Measurements from ENCODE around the gene TRIM16.
"Not testable (repeated sequence)": the region's sequence is repeated elsewhere in the genome, so short reads cannot be mapped to it uniquely, and the experiment has no call there.

DNA sequence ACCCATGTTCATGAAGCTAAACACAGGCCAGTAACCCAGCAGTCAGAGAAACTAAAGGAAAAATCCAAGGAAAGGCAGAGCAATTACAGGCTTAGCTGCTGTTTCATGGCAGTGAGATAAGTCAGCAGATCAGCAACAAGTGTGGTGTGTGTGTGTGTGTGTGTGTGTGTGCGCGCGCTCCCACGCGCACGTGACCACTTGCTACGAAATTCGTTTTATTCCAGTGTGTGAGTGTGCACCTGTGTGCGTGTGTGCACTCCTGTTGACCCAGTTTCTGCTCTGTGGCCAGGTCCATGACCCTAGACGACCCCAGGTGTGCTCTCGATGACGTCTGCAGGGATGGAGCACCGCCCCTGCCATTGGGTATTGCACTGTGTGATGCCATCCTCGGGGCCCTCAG, 46.4 kb upstream of the TRIM16 start:
- TF ChIP-seq, protein P1, sequence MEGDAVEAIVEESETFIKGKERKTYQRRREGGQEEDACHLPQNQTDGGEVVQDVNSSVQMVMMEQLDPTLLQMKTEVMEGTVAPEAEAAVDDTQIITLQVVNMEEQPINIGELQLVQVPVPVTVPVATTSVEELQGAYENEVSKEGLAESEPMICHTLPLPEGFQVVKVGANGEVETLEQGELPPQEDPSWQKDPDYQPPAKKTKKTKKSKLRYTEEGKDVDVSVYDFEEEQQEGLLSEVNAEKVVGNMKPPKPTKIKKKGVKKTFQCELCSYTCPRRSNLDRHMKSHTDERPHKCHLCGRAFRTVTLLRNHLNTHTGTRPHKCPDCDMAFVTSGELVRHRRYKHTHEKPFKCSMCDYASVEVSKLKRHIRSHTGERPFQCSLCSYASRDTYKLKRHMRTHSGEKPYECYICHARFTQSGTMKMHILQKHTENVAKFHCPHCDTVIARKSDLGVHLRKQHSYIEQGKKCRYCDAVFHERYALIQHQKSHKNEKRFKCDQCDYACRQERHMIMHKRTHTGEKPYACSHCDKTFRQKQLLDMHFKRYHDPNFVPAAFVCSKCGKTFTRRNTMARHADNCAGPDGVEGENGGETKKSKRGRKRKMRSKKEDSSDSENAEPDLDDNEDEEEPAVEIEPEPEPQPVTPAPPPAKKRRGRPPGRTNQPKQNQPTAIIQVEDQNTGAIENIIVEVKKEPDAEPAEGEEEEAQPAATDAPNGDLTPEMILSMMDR (IDR thresholded peaks at IDR 0.05; ENCODE audit: low read length), result not testable (repeated sequence)
- not testable (repeated sequence) for TF ChIP-seq EZH2 (optimal IDR thresholded peaks at IDR 0.05; ENCODE audit: low read depth, low read length); EZH2phosphoT487 (IDR thresholded peaks at IDR 0.05; ENCODE audit: low read length)
